ENCODE measurements around the gene SCG5.

SCG5 gene

DNA sequence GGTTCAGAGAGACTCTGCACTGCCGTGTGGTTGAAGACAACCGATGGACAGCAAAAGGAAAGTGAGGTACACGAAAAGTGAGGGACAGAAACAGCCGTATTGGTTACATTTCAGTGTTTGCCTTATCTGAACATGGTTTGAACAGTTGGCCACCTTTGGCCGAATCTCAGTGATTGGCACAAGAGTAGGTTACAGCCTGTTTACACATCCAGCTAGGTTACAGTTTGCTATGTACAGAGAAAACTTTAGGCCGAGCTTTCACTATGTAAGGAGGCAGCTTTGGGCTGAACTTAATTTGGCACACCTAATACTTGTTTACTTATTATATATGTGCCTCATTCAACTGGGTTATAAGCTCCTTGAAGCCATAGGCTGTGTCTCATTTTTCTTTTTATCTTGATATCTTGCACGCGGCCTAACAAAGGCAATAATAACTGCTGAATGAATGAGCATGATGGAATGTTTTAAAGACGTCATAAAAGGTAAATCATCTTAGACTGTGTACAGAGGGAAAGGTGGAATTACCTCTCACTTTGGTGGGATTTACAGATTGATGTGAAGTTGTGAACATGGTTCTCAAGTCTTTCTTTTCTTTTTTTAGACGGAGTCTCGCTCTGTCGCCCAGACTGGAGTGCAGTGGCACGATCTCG, 59.1 kb downstream of the SCG5 start:
- POLR2A ChIA-PET, result no interaction called here
- no peak for DNase-seq (ENCODE audit: extremely low spot score)

DNA sequence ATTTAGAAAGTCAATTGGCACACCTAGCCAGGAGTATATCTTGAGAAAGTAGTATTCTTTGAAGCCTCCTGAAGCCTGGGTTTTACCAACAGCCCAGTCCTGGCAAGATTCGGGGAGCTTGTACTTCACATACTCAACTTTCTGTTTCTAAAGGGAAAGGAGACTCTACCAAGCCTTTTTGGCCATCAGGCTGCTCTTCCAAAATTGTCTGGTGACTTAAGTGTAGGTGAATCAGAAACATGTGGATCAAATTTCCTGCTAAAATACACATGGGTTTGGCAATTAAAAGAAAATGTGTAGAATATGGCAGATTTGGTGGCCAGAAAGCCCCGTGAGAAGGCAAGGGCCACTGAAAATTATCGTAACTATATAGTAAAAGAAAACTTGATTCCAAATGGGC, 60.4 kb downstream of the SCG5 start:
- TF ChIP-seq, protein P1, sequence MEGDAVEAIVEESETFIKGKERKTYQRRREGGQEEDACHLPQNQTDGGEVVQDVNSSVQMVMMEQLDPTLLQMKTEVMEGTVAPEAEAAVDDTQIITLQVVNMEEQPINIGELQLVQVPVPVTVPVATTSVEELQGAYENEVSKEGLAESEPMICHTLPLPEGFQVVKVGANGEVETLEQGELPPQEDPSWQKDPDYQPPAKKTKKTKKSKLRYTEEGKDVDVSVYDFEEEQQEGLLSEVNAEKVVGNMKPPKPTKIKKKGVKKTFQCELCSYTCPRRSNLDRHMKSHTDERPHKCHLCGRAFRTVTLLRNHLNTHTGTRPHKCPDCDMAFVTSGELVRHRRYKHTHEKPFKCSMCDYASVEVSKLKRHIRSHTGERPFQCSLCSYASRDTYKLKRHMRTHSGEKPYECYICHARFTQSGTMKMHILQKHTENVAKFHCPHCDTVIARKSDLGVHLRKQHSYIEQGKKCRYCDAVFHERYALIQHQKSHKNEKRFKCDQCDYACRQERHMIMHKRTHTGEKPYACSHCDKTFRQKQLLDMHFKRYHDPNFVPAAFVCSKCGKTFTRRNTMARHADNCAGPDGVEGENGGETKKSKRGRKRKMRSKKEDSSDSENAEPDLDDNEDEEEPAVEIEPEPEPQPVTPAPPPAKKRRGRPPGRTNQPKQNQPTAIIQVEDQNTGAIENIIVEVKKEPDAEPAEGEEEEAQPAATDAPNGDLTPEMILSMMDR (IDR thresholded peaks at IDR 0.05; ENCODE audit: control extremely low read depth, extremely low read depth, low read depth, missing control alignments), result no peak
- ChIA-PET CTCF (no interaction called here), POLR2A (no interaction called here)
- no peak for DNase-seq (ENCODE audit: extremely low spot score)

More for the DNA sequence above, 59.1 kb downstream of the SCG5 start:
- TF ChIP-seq, protein P1 (IDR thresholded peaks at IDR 0.05; ENCODE audit: control extremely low read depth, extremely low read depth, low read depth, missing control alignments), result no peak
- CTCF ChIA-PET, result interaction anchor here (2.1 kb wide), 1 partner anchor 38 kb away, joined by 7 read pairs; no protein-coding TSS in a partner anchor

DNA sequence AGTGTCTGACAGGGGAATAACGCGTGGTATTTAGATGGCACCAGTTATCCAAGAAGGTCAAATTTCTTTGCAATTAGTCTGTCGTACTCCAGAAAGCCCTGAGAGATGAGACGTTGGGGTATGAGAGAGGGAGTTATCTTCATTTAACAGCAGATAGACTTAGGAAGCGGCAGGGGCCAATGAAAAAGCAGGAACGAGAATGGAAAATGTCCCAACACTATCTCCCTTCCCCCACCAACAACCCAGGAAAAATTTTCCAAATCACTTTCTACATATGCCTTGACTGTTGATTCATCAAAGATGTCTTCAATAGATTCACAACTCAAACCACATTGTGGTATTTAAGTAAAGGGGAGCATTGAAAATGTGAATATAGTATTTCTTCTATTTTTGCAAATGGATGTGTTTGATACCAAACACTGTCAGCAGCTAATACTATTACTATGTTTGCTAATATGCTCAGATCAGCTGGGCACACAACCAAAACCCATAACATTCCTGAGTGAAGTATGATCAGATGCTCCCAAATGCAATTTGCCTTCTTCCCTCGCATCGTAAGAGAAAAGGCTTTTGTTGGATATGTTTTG, 63.0 kb downstream of the SCG5 start:
- ChIA-PET CTCF (interaction anchor here (0.9 to 2.1 kb wide), 4 partner anchors 18 to 996 kb away, joined by 3 to 4 read pairs (median 3); no protein-coding TSS in a partner anchor), POLR2A (no interaction called here)
- TF ChIP-seq, protein P1 (IDR thresholded peaks at IDR 0.05; ENCODE audit: control extremely low read depth, extremely low read depth, low read depth, missing control alignments), result no peak
- DNase-seq (ENCODE audit: extremely low spot score), result no peak

DNA sequence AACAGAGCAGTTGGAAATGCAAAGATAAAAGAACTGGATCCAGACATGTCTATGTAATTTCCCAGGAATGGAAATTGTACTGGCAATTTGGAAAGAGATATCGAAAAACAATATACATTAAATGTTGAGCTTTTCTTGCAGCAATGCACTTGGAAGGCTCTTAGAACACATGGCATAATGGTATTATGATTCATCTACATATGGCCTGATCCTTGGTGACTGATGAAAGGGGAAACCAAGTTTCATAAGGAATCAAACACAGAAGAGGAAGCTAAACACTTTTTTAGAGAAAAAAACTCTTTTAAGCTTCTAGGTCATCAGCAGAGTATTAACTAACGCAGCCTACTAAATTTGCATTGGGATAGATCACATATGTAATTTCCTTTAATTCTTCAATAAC, 63.9 kb downstream of the SCG5 start:
- DNase-seq (ENCODE audit: extremely low spot score), result no peak
- POLR2A ChIA-PET, result no interaction called here
- TF ChIP-seq, protein P1 (IDR thresholded peaks at IDR 0.05; ENCODE audit: control extremely low read depth, extremely low read depth, low read depth, missing control alignments), result no peak
- CTCF ChIA-PET, result interaction anchor here (0.9 to 2.1 kb wide), 4 partner anchors 11 to 995 kb away, joined by 3 to 4 read pairs (median 3); no protein-coding TSS in a partner anchor

DNA sequence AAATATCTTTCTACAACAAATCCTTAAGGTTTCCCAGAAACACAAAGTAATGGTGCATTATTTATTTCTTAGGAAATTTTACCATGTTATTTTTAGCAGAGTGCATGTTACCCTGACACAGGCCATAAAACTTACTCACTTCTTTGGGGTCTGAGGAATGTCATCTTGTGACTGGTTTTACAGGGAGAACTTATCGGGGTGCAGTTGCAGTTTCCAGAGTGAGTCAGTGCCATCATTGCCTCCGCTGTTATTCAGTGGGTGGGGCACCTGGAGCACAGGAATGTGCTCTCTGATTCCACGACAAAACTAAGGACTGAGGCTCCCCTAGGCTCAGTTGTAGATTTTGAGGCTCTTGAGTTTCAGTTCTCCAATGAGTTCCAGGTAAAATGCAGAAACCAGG, 65.2 kb downstream of the SCG5 start:
- TF ChIP-seq, protein P1 (IDR thresholded peaks at IDR 0.05; ENCODE audit: control extremely low read depth, extremely low read depth, low read depth, missing control alignments), result no peak
- ChIA-PET POLR2A (no interaction called here), CTCF (interaction anchor here (0.8 to 2.1 kb wide), 2 partner anchors 26 to 44 kb away, joined by 3 to 4 read pairs; no protein-coding TSS in a partner anchor)
- no peak for DNase-seq (ENCODE audit: extremely low spot score)

DNA sequence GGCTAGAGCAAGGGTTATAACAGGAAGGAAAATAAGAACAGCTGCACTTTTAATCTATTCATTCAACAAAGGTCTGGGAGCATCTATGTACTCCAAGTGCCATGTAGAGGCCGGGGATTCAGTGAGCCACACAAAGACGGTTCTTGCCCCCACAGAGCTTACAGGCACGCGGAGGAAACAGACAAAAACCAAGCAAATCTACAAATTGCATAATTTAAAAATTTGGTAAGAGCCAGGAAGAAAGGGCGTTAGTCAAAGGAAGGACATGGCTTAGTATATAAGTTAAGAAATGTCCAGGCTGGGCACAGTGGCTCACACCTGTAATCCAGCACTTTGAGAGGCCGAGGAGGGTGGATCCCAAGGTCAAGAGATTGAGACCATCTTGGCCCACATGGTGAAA, 65.9 kb downstream of the SCG5 start:
- TF ChIP-seq, protein P1 (IDR thresholded peaks at IDR 0.05; ENCODE audit: control extremely low read depth, extremely low read depth, low read depth, missing control alignments), result no peak
- DNase-seq (ENCODE audit: extremely low spot score), result no peak
- POLR2A ChIA-PET, result no interaction called here
- CTCF ChIA-PET, result no interaction called here

Data from GM10248 (cell line).